ENCODE measurements around the gene PATZ1. TPM values are rescaled to one million over a fixed set of nuclear protein-coding genes. Genes with fewer than 3 reads are reported as not detected.
A peak's percentile ranks its signal among the peaks of the same experiment; 100 is the strongest.
"Not testable (repeated sequence)": the region's sequence is repeated elsewhere in the genome, so short reads cannot be mapped to it uniquely, and the experiment has no call there.

The PATZ1 gene
- total RNA-seq, 4 donors from 2014 or later: 12.9 to 20.6 (median 17.0) TPM

DNA sequence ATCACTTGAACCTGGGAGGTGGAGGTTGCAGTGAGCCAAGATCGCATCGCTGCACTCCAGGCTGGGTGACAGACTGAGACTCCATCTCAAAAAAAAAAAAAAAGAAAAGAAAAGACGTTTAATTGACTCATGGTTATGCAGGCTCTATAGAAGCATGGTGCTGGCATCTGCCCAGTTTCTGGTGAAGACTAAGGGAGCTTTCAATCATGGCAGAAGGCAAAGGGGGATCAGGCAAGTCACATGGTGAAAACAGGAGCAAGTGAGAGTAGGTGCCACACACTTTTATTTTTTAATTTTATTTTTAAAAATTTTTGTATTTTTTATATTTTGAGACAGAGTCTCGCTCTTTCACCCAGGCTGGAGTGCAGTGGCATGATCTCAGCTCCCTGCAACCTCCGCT lies 8.4 kb upstream of the PATZ1 start:
- H3K27ac ChIP-seq (replicated peaks in 1 of 4): no peak overlapping the region
- H3K9me3 ChIP-seq: no peaks in the 10 kb centered on the region
- H3K4me1 ChIP-seq: no peaks in the 10 kb centered on the region
- WGBS: 77% methylated on average over 5 of the region's 5 CpGs
- no peak for DNase-seq (ENCODE audit: extremely low spot score)
- intact Hi-C loops (cut with DNase I): no loop called here
- no peaks in the 10 kb centered on the region for H3K36me3 ChIP-seq
- TF ChIP-seq EP300 (IDR thresholded peaks at IDR 0.05): no peak
- TF ChIP-seq POLR2AphosphoS5 (IDR thresholded peaks at IDR 0.05): no peak
- TF ChIP-seq, protein P1, sequence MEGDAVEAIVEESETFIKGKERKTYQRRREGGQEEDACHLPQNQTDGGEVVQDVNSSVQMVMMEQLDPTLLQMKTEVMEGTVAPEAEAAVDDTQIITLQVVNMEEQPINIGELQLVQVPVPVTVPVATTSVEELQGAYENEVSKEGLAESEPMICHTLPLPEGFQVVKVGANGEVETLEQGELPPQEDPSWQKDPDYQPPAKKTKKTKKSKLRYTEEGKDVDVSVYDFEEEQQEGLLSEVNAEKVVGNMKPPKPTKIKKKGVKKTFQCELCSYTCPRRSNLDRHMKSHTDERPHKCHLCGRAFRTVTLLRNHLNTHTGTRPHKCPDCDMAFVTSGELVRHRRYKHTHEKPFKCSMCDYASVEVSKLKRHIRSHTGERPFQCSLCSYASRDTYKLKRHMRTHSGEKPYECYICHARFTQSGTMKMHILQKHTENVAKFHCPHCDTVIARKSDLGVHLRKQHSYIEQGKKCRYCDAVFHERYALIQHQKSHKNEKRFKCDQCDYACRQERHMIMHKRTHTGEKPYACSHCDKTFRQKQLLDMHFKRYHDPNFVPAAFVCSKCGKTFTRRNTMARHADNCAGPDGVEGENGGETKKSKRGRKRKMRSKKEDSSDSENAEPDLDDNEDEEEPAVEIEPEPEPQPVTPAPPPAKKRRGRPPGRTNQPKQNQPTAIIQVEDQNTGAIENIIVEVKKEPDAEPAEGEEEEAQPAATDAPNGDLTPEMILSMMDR (IDR thresholded peaks at IDR 0.05): no peak
- TF ChIP-seq POLR2A (IDR thresholded peaks at IDR 0.05; ENCODE audit: low read depth): no peak
- no peak overlapping the region for H3K4me3 ChIP-seq
- H3K27me3 ChIP-seq: peaks cover 0 to 23% (median 0%) of the 10 kb centered on the region in 4 donors

DNA sequence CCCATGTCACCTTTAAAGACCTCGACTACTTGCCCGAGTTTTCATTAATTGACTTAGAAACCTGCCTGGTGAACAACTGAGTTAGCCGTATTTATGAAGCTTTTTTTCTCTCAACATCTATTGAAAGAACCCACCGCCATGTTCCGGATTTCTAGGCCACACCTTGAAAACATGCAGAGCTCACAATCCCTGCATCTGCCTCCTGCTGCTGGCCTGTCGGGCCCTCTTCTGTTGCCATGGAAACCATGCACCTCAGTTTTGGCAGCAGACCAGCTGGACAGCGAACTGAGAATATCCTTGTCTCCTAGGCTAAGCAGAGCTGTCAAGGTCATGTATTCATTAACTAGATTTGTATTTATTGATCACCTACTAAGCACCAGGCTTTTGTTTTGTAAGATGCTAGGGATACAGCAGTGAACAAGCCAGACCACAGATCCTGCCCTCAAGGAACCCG lies 4.3 kb upstream of the PATZ1 start:
- Histone ChIP-seq H3K27me3 (peaks cover 0 to 8% (median 0%) of the 10 kb centered on the region in 4 donors), H3K36me3 (no peaks in the 10 kb centered on the region), H3K9me3 (no peaks in the 10 kb centered on the region), H3K27ac (replicated peaks in 1 of 4) (no peak overlapping the region), H3K4me3 (no peak overlapping the region), H3K4me1 (peaks cover 4 to 21% (median 10%) of the 10 kb centered on the region in 4 donors)
- intact Hi-C loops (cut with DNase I): no loop called here
- 71% methylated on average over 8 of the region's 8 CpGs for WGBS
- TF ChIP-seq POLR2A (IDR thresholded peaks at IDR 0.05; ENCODE audit: low read depth) (no peak), EP300 (IDR thresholded peaks at IDR 0.05) (no peak), POLR2AphosphoS5 (IDR thresholded peaks at IDR 0.05) (no peak)
- TF ChIP-seq, protein P1 (IDR thresholded peaks at IDR 0.05): no peak
- no peak for DNase-seq (ENCODE audit: extremely low spot score)

DNA sequence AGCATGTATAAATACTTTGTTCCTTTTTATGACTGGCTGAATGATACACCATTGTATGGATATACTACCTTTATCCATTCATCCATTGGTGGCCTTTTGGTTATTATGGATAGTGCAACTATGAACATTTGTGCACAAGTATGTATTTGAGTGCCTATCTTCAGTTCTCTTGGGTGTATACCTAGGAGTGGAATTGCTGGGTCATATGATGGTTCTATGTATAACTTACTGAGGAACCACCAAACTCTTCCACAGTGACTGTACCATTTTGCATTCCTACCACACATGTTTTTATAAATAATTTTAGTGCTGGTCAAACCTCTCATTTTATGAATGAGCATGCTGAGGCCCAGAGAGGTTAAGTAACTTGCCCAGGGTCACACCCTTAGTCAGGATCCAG lies 3.8 kb upstream of the PATZ1 start:
- Histone ChIP-seq H3K4me1 (peaks cover 8 to 26% (median 15%) of the 10 kb centered on the region in 4 donors), H3K36me3 (no peaks in the 10 kb centered on the region), H3K4me3 (no peak overlapping the region), H3K9me3 (no peaks in the 10 kb centered on the region), H3K27ac (replicated peaks in 1 of 4) (no peak overlapping the region), H3K27me3 (peaks cover 0 to 3% (median 0%) of the 10 kb centered on the region in 4 donors)
- no peak for DNase-seq (ENCODE audit: extremely low spot score)
- TF ChIP-seq POLR2A (IDR thresholded peaks at IDR 0.05; ENCODE audit: low read depth) (no peak), EP300 (IDR thresholded peaks at IDR 0.05) (no peak), POLR2AphosphoS5 (IDR thresholded peaks at IDR 0.05) (no peak)
- TF ChIP-seq, protein P1 (IDR thresholded peaks at IDR 0.05): no peak
- intact Hi-C loops (cut with DNase I): loop anchor here (10.0 kb wide), 1 partner anchor 275 kb away; no protein-coding TSS in a partner anchor

DNA sequence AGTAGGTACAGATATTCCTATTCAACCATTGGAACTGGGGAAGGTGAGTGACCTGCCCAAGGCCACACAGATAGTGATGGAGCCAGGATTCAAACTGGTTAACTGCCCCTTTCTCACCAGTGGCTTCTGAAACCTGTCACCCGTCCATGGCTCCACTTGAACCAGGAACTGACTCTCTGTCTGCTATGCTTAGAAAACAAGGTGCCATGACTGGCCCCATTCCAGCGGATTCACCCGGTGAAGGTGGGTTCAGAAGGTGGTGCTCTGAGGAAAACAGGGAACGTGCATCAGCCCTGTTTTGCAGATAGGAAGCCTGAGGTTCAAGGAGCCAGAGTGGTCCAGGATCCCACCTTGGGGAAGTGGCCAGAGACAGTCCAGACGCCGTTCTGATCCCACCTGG lies 2.6 kb upstream of the PATZ1 start:
- Histone ChIP-seq H3K4me1 (peaks cover 20 to 38% (median 27%) of the 10 kb centered on the region in 4 donors), H3K9me3 (no peaks in the 10 kb centered on the region), H3K4me3 (no peak overlapping the region), H3K27me3 (no peaks in the 10 kb centered on the region), H3K36me3 (peaks cover 0 to 5% (median 2%) of the 10 kb centered on the region in 4 donors), H3K27ac (replicated peaks in 1 of 4) (no peak overlapping the region)
- no peak for TF ChIP-seq POLR2AphosphoS5 (IDR thresholded peaks at IDR 0.05)
- TF ChIP-seq, protein P1 (IDR thresholded peaks at IDR 0.05): no peak
- DNase-seq (ENCODE audit: extremely low spot score): no peak
- WGBS: 92% methylated on average over 6 of the region's 6 CpGs
- intact Hi-C loops (cut with DNase I): loop anchor here (10.0 kb wide), 1 partner anchor 276 kb away; no protein-coding TSS in a partner anchor

DNA sequence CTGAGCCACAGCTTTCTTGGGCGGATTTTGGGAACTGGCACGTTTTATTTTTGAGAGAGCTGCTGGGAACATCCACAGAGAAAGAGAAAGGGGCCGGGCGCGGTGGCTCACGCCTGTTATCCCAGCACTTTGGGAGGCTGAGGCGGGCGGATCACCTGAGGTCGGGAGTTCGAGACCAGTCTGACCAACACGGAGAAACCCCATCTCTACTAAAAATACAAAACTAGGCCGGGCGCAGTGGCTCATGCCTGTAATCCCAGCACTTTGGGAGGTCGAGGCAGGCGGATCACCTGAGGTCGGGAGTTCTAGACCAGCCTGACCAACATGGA lies 1.8 kb upstream of the PATZ1 start:
- intact Hi-C loops (cut with DNase I): loop anchor here (10.0 kb wide), 1 partner anchor 277 kb away; no protein-coding TSS in a partner anchor
- WGBS: 78% methylated on average over 16 of the region's 16 CpGs

More for the DNA sequence above, 1.8 kb upstream of the PATZ1 start:
- not testable (repeated sequence) for H3K36me3 ChIP-seq; H3K27me3 ChIP-seq; DNase-seq (ENCODE audit: extremely low spot score); H3K9me3 ChIP-seq
- peak overlapping the region; percentile 82 to 88 (median 86) for H3K27ac ChIP-seq (replicated peaks in 1 of 4)
- peak overlapping the region; percentile 57 to 79 (median 70) for H3K4me3 ChIP-seq
- peaks cover 28 to 46% (median 35%) of the 10 kb centered on the region in 4 donors for H3K4me1 ChIP-seq
